ENCODE results near the gene RNF114. TPM values are rescaled to one million over a fixed set of nuclear protein-coding genes. Genes with fewer than 3 reads are reported as not detected.
A peak's percentile ranks its signal among the peaks of the same experiment; 100 is the strongest.

Gene RNF114
- total RNA-seq, 6 experiments from 2014 or later = 51.6 to 61.0 (median 56.1) TPM

DNA sequence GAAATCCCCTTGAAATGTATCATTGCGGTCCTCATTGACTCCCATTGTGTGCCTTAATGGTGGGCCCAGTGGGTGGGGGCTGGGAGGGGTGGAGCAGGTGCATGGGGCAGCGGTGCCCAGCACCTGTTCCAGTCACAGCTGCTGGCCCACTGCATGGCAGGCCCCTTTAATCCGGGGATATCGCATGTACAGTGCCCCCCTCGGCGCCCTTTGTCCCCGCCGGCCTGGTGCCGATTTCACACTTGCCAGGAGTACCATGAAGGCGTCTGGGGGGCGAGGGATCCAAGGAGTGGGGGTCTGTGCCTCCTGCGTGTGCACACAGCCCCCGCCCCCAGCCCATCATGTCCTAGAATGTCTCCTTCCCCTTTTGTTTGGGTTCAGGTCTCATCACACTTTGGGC, 49.4 kb downstream of the RNF114 start:
- H3K27ac Mint-ChIP-seq = peak overlapping the region; percentile 86
- peaks cover 14% of the 10 kb centered on the region for H3K27me3 Mint-ChIP-seq (ENCODE audit: insufficient read depth)
- no peak for DNase-seq
- TF ChIP-seq, protein P1, sequence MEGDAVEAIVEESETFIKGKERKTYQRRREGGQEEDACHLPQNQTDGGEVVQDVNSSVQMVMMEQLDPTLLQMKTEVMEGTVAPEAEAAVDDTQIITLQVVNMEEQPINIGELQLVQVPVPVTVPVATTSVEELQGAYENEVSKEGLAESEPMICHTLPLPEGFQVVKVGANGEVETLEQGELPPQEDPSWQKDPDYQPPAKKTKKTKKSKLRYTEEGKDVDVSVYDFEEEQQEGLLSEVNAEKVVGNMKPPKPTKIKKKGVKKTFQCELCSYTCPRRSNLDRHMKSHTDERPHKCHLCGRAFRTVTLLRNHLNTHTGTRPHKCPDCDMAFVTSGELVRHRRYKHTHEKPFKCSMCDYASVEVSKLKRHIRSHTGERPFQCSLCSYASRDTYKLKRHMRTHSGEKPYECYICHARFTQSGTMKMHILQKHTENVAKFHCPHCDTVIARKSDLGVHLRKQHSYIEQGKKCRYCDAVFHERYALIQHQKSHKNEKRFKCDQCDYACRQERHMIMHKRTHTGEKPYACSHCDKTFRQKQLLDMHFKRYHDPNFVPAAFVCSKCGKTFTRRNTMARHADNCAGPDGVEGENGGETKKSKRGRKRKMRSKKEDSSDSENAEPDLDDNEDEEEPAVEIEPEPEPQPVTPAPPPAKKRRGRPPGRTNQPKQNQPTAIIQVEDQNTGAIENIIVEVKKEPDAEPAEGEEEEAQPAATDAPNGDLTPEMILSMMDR (IDR thresholded peaks at IDR 0.05) = no peak
- peak overlapping the region; percentile 93 for H3K4me3 Mint-ChIP-seq
- peaks cover 18% of the 10 kb centered on the region for H3K36me3 Mint-ChIP-seq (ENCODE audit: low read depth)
- H3K4me1 Mint-ChIP-seq (ENCODE audit: low read depth) = peaks cover 75% of the 10 kb centered on the region
- no peaks in the 10 kb centered on the region for H3K9me3 Mint-ChIP-seq

DNA sequence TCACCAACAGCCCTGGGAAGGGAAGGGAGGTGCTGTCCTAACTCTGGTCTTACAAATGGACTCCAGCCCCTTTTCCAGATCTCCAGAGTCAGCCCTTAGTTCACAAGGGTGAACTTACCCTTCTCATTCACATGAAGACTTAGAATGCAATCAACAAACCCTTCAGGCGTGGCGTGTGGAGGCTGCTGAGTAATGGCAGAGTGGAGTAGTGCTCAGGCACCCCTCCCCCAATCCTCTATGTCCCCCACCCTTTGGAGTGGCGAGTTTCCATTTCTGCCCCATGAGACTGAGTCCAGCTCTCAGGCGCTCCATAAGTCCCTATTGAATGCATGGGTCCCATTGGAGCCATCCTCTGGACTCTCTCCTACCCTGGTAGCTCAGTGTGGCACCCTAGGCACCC, 49.9 kb downstream of the RNF114 start:
- no peak for DNase-seq
- H3K4me1 Mint-ChIP-seq (ENCODE audit: low read depth) = peaks cover 77% of the 10 kb centered on the region
- H3K4me3 Mint-ChIP-seq = peak overlapping the region; percentile 93
- no peaks in the 10 kb centered on the region for H3K9me3 Mint-ChIP-seq
- H3K36me3 Mint-ChIP-seq (ENCODE audit: low read depth) = peaks cover 18% of the 10 kb centered on the region
- H3K27me3 Mint-ChIP-seq (ENCODE audit: insufficient read depth) = peaks cover 14% of the 10 kb centered on the region
- TF ChIP-seq, protein P1 (IDR thresholded peaks at IDR 0.05) = no peak
- peak overlapping the region; percentile 86 for H3K27ac Mint-ChIP-seq

DNA sequence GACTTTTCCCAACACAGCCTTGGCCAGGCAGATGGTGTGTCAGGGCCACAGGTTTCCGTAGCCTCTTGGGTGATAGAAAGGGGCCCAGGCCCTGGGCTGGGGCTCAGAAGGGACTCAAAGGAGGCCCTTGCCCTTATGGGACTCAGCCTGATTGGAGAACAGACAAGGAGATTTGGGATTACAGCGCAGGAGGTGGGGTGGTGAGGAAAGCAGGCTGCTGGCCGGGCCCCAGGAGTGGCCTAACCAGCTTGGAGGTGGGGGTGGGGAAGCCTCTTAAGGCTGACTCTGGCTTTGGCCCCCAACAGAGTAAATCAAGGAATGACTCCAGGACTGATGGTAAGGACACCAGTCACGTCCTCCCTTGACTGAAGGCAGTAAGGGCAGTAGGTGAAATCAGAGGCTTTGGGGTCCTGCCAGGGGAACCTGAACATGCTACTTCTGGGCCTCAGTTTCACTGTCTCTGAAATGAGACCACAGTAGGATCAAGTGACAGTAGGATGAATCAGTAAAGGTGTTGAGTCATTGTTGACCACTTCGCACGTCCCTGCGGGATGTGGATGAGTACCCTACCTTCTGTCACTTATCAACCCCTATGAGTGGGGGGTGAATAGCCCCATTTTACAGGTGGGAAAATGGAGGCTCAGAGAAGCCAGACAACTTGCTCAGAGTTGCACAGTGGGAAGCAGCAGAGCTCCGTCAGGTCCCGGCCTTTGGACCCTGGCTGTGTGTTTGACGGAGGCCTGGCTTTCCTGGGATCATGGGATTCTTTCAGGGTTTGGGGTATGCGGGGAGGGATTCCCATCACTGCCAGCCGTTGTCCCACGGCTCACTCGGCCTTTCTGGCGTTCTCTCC, 51.0 kb downstream of the RNF114 start:
- Mint-ChIP-seq H3K36me3 (ENCODE audit: low read depth) (peaks cover 18% of the 10 kb centered on the region), H3K27ac (peak overlapping the region; percentile 86), H3K27me3 (ENCODE audit: insufficient read depth) (peaks cover 10% of the 10 kb centered on the region), H3K4me3 (no peak overlapping the region; the same call in none of the 2 replicates), H3K9me3 (no peaks in the 10 kb centered on the region), H3K4me1 (ENCODE audit: low read depth) (peaks cover 77% of the 10 kb centered on the region)
- no peak for DNase-seq
- TF ChIP-seq, protein P1 (IDR thresholded peaks at IDR 0.05) = no peak

DNA sequence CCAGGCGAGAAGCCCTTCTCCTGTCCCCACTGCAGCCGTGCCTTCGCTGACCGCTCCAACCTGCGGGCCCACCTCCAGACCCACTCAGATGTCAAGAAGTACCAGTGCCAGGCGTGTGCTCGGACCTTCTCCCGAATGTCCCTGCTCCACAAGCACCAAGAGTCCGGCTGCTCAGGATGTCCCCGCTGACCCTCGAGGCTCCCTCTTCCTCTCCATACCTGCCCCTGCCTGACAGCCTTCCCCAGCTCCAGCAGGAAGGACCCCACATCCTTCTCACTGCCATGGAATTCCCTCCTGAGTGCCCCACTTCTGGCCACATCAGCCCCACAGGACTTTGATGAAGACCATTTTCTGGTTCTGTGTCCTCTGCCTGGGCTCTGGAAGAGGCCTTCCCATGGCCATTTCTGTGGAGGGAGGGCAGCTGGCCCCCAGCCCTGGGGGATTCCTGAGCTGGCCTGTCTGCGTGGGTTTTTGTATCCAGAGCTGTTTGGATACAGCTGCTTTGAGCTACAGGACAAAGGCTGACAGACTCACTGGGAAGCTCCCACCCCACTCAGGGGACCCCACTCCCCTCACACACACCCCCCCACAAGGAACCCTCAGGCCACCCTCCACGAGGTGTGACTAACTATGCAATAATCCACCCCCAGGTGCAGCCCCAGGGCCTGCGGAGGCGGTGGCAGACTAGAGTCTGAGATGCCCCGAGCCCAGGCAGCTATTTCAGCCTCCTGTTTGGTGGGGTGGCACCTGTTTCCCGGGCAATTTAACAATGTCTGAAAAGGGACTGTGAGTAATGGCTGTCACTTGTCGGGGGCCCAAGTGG, 51.9 kb downstream of the RNF114 start:
- Mint-ChIP-seq H3K27me3 (ENCODE audit: insufficient read depth) (peaks cover 7% of the 10 kb centered on the region), H3K36me3 (ENCODE audit: low read depth) (peaks cover 18% of the 10 kb centered on the region), H3K4me3 (peak overlapping the region; percentile 49), H3K27ac (peak overlapping the region; percentile 86), H3K9me3 (no peaks in the 10 kb centered on the region), H3K4me1 (ENCODE audit: low read depth) (peaks cover 77% of the 10 kb centered on the region)
- no peak for DNase-seq
- TF ChIP-seq, protein P1 (IDR thresholded peaks at IDR 0.05) = no peak

DNA sequence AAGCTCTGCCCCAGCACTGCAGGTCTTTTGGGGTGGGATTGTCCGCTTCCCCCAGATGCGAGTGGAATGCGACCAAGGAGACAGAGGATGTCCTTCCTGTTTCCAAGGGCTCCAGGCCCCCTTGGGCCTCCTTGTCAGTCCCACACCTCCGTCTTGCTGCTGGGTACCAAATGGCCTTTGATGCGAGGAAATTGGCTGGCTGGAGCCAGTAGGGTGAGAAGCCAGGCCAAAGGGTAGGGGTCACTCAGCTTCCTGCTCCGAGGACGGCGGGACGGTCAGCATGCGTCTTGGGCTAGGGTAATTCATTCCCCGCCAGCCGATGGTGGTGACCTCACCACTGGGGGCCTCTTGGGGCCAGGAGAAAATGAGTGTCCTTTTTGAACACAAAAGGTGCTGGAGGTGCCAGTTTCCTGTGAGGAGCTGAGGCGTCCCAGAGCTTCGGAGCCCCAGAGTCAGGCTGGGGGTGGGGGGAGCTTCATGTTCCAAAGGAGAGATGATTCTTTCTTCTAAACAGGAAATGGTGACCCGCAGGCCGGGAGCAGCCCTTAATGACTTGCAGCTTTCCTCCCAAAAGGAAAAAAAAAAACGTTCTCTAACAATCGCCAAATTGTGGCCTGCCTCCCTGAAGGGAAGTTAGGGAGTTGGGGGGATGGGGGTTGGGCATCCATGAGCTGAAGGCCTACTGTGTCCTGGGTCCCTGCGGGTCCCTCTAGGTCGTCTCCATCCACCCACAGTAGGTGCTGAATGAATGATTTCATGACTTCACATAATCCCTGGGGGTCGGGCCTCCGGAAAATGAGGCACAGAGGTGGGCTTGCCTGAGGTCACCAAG, 53.3 kb downstream of the RNF114 start:
- Mint-ChIP-seq H3K36me3 (ENCODE audit: low read depth) (peaks cover 10% of the 10 kb centered on the region), H3K9me3 (no peaks in the 10 kb centered on the region), H3K27me3 (ENCODE audit: insufficient read depth) (no peaks in the 10 kb centered on the region), H3K4me1 (ENCODE audit: low read depth) (peaks cover 65% of the 10 kb centered on the region), H3K27ac (peak overlapping the region; percentile 86), H3K4me3 (peak overlapping the region; percentile 70)
- peak; percentile 75 for DNase-seq
- TF ChIP-seq, protein P1 (IDR thresholded peaks at IDR 0.05) = no peak; the same call in 1 of the 2 replicates

All from HFFc6 (cell line).